Activated CD8-positive, alpha-beta T cell treated with anti-CD3 and anti-CD28 coated beads, Interleukin-2, amount 10 ng/mL, durations not matched to agents 7 days and 5 days (primary cell): ENCODE measurements around the gene EXOC4. TPM values are rescaled to one million over a fixed set of nuclear protein-coding genes. Genes with fewer than 3 reads are reported as not detected.

ENCODE experiments used
- ATAC-seq: fragments of 150-1000 bp; cut with Tn5 transposase; one replicate; pipeline ENCODE4 v1.10.0; 2021; ENCODE audit warnings: moderate library complexity
- CTCF ChIA-PET: fragments of 350-600 bp; sonication (Branson Sonifier 250); formaldehyde crosslinking; loops from one replicate; lab custom pipeline; 2021; ENCODE audit warnings: antibody characterized with exemption; lab: Charles Lee
- POLR2A ChIA-PET: fragments of 350-600 bp; sonication (Branson Sonifier 250); formaldehyde crosslinking; loops from one replicate; lab custom pipeline; 2021; ENCODE audit warnings: antibody characterized with exemption; lab: Charles Lee
- DNase-seq: peaks from one replicate; pipeline ENCODE4 v3.0.0-alpha.2; 2020
- H3K27ac Mint-ChIP-seq: one replicate; pipeline ENCODE4 v1.8.0; 2021; ENCODE audit warnings: mild to moderate bottlenecking, mixed read lengths
- H3K27me3 Mint-ChIP-seq: one replicate; pipeline ENCODE4 v1.8.0; 2021; ENCODE audit warnings: low read depth, mixed read lengths
- H3K36me3 Mint-ChIP-seq: one replicate; pipeline ENCODE4 v1.8.0; 2021; ENCODE audit warnings: low read depth, mixed read lengths
- H3K4me1 Mint-ChIP-seq: one replicate; pipeline ENCODE4 v1.8.0; 2021; ENCODE audit warnings: low read depth, mixed read lengths
- H3K4me3 Mint-ChIP-seq: one replicate; pipeline ENCODE4 v1.8.0; 2021; ENCODE audit warnings: mild to moderate bottlenecking, mixed read lengths
- H3K9me3 Mint-ChIP-seq: one replicate; pipeline ENCODE4 v1.8.0; 2022; ENCODE audit warnings: mixed read lengths; ENCODE audit not compliant: insufficient read depth
- total RNA-seq, 2 experiments: library from RNA; stranded (reverse); gene quantifications; one replicate each; pipeline ENCODE4 v1.2.3, GENCODE V29; 2021

EXOC4 gene
- total RNA-seq, 2 experiments from 2014 or later = 68.2 to 75.1 TPM

DNA sequence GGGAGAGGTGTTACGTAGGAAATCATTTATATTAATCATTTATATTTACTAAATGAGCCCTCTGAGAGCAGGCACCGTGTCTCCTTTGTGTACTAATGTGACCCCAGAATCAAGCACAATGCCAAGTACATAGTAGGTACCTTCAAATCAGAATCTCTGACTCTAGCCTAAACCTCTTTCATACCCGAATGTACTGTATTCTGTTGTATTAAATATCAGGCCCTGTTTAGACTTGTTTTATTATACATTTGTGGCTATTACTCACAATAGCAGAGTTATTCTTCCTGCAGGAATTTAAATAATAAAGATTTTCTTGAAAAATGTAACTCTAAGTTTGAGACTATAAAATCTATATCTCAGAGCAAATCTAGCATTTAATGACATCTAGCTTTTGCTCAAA is 297.3 kb downstream of the EXOC4 start:
- Mint-ChIP-seq H3K27ac (no peak overlapping the region), H3K36me3 (no peaks in the 10 kb centered on the region), H3K4me1 (no peaks in the 10 kb centered on the region), H3K27me3 (no peaks in the 10 kb centered on the region), H3K9me3 (no peaks in the 10 kb centered on the region), H3K4me3 (no peak overlapping the region)
- ATAC-seq (no peak), DNase-seq (no peak)
- ChIA-PET CTCF (no interaction called here), POLR2A (no interaction called here)

DNA sequence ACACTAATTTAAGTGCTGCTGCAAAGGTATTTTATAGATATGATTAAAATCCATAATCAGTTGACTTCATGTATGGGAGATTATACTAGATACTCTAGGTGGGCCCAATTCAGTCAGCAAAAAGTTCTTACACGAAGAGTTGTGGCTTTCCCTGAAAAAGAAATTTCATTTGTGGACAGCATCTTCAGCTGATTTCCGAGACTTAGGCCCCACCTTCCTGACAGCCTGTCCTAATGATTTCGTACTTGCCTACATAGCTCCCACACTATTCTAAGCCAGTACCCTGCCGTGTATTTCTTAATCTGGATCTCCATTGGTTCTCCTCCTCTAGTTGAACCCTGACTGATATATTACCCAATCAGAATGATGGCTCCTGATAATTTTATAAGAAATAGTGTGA is 297.9 kb downstream of the EXOC4 start:
- Mint-ChIP-seq H3K36me3 (no peaks in the 10 kb centered on the region), H3K27me3 (no peaks in the 10 kb centered on the region), H3K27ac (no peak overlapping the region), H3K4me1 (no peaks in the 10 kb centered on the region), H3K9me3 (no peaks in the 10 kb centered on the region), H3K4me3 (no peak overlapping the region)
- CTCF ChIA-PET = no interaction called here
- ATAC-seq (no peak), DNase-seq (no peak)
- POLR2A ChIA-PET = no interaction called here

DNA sequence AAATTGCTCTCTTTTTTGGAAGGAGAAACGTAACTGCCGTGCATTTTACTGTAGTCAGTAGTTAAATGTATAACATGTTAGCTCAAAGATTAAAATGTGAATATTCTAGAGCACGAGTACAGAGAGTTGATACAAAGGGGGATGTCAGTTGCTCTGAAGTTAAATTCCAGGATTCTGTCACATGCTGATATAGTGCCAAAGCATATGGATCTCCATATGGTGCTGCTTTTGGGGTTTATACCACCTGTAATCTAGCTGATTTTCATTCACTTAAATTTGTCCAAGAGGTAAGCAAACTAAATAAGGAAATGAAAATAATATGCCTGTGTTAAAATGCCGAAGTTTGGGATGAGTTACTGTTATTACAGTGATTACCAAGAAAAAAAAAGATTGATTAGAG is 298.6 kb downstream of the EXOC4 start:
- no peak for ATAC-seq
- no peak for DNase-seq
- Mint-ChIP-seq H3K4me3 (no peak overlapping the region), H3K4me1 (no peaks in the 10 kb centered on the region), H3K27me3 (no peaks in the 10 kb centered on the region), H3K9me3 (no peaks in the 10 kb centered on the region), H3K27ac (no peak overlapping the region), H3K36me3 (no peaks in the 10 kb centered on the region)
- ChIA-PET POLR2A (no interaction called here), CTCF (no interaction called here)

DNA sequence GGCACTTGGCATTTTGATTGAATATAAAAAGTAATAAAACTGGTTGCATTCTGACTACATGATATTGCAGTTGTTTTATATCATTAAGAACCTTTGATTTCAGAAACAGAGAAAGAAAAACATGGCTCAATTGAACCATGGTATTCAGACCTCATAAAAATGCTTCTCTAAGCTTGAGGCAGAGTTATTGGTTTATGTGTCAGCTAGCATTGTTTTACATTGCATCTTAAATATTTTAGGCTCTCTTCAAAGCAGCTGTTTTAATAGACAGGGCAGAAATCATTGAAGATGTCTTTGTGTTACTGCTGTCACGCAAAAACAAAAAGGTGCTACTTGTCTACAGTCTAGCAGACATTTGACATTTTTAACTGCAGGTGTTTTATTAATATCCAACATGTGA is 299.2 kb downstream of the EXOC4 start:
- Mint-ChIP-seq H3K27ac (no peak overlapping the region), H3K36me3 (no peaks in the 10 kb centered on the region), H3K9me3 (no peaks in the 10 kb centered on the region), H3K4me1 (no peaks in the 10 kb centered on the region), H3K27me3 (no peaks in the 10 kb centered on the region), H3K4me3 (no peak overlapping the region)
- CTCF ChIA-PET = no interaction called here
- POLR2A ChIA-PET = no interaction called here
- no peak for ATAC-seq
- no peak for DNase-seq

DNA sequence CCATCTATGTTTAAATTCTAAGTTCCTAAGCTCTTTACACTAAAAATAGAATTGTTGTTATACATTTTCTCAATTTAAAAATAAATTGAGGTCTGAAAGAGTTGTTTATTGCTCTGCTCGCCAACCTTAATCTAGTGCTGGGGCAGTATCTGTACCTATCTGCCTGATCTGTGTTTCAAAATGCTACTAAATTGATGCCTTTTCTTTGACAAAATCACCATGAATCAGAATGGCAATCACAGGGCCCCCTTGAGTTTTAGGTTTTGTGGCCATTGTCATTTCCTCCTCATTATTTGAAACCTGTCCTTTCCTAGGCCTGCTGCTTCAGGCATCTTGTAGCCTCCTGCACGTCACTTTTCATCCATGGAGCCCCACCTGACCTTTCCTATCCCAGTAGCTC is 301.5 kb downstream of the EXOC4 start:
- no peak overlapping the region for H3K27ac Mint-ChIP-seq
- no peaks in the 10 kb centered on the region for H3K27me3 Mint-ChIP-seq
- no peak for DNase-seq
- CTCF ChIA-PET = no interaction called here
- H3K4me1 Mint-ChIP-seq = no peaks in the 10 kb centered on the region
- POLR2A ChIA-PET = no interaction called here
- ATAC-seq = no peak
- no peaks in the 10 kb centered on the region for H3K9me3 Mint-ChIP-seq
- H3K36me3 Mint-ChIP-seq = no peaks in the 10 kb centered on the region
- H3K4me3 Mint-ChIP-seq = no peak overlapping the region

DNA sequence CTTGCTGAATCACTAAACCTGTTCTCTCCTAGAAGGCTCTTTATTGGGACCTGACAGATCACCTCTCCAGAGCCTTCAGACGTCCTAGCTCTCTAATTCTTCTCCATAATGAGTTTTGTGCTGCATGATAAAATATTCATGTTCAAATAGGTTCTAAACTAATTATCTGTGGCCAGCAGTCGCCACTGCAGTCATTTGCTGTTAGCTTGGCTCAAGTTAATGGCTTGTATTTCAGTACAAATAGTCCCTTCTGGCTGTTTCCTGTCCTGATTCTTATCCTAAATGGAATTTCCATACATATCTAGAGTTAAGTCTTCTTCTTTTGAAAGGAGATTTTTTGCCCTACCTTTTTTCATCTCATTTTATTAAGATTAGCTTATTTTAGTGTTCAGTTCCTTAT is 303.2 kb downstream of the EXOC4 start:
- Mint-ChIP-seq H3K4me3 (no peak overlapping the region), H3K9me3 (no peaks in the 10 kb centered on the region), H3K4me1 (no peaks in the 10 kb centered on the region), H3K36me3 (no peaks in the 10 kb centered on the region), H3K27ac (no peak overlapping the region), H3K27me3 (no peaks in the 10 kb centered on the region)
- ChIA-PET POLR2A (no interaction called here), CTCF (interaction anchor here (1.2 kb wide), 1 partner anchor 13 kb away, joined by 3 read pairs; no protein-coding TSS in a partner anchor)
- ATAC-seq = no peak
- no peak for DNase-seq

DNA sequence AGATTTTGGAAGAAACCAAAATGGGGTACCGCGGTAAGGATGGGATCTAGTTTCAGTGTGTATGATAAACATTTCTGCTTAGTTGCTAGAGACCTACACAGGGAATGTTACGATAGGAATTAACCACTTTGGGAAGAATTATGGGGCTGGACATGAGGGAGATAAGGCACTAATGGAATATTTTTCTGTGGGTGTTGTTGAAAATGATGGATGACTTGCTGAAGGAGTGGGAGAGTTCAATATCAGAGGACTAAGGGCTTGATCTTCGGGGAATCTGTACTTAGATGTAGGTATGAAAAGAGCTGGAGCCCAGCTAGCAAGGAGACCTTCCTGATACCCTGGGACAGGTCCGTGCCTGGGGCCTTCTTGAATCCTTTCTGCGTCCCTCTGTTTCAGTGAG is 303.7 kb downstream of the EXOC4 start:
- H3K4me3 Mint-ChIP-seq = no peak overlapping the region
- ChIA-PET CTCF (interaction anchor here (1.2 kb wide), 1 partner anchor 14 kb away, joined by 3 read pairs; no protein-coding TSS in a partner anchor), POLR2A (no interaction called here)
- no peak overlapping the region for H3K27ac Mint-ChIP-seq
- DNase-seq (no peak), ATAC-seq (no peak)
- no peaks in the 10 kb centered on the region for H3K27me3 Mint-ChIP-seq
- no peaks in the 10 kb centered on the region for H3K36me3 Mint-ChIP-seq
- no peaks in the 10 kb centered on the region for H3K4me1 Mint-ChIP-seq
- no peaks in the 10 kb centered on the region for H3K9me3 Mint-ChIP-seq

DNA sequence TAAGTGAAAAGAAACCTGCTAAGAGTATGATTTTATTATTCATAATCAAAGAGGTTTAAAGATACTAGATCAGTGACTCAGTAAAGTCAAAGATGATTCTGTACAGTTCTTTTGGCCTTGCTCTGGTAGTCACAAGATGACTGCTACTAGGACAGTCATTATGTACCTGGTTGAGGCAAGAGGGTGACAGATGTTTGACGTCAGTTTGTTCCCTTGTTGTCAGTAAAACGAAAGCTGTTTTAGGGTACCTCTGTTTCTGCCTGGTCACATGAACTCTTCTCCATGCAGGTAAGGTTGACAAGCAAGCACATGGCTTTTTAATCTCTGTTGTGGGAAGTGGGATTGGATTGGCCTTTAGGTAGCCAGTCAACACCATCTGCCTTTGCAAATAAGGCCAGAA is 308.0 kb downstream of the EXOC4 start:
- H3K4me1 Mint-ChIP-seq = no peaks in the 10 kb centered on the region
- POLR2A ChIA-PET = no interaction called here
- DNase-seq = no peak
- H3K27ac Mint-ChIP-seq = no peak overlapping the region
- CTCF ChIA-PET = no interaction called here
- ATAC-seq = no peak
- no peak overlapping the region for H3K4me3 Mint-ChIP-seq
- no peaks in the 10 kb centered on the region for H3K9me3 Mint-ChIP-seq
- H3K27me3 Mint-ChIP-seq = no peaks in the 10 kb centered on the region
- H3K36me3 Mint-ChIP-seq = peaks cover 2% of the 10 kb centered on the region

DNA sequence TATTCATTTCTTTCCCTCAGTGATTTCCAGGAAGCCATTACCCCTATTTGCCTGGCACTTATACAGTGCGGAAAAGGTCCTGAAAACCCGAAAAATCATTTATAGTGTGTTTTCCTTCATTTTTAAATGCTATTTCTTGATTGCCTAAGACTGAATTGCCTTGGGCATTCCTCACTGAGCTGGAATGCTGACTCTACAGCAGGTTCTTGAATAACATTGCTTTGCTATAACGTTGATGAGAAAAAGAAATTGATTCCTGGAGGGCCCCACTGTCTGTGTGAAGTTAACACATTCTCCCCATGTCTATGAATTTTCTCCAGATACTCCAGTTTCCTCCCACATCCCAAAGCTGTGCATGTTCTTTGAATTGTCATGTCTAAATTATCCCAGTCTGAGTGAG is 308.5 kb downstream of the EXOC4 start:
- CTCF ChIA-PET = no interaction called here
- Mint-ChIP-seq H3K27me3 (no peaks in the 10 kb centered on the region), H3K36me3 (peaks cover 2% of the 10 kb centered on the region), H3K4me1 (no peaks in the 10 kb centered on the region), H3K9me3 (no peaks in the 10 kb centered on the region), H3K27ac (no peak overlapping the region), H3K4me3 (no peak overlapping the region)
- POLR2A ChIA-PET = no interaction called here
- ATAC-seq (no peak), DNase-seq (no peak)

DNA sequence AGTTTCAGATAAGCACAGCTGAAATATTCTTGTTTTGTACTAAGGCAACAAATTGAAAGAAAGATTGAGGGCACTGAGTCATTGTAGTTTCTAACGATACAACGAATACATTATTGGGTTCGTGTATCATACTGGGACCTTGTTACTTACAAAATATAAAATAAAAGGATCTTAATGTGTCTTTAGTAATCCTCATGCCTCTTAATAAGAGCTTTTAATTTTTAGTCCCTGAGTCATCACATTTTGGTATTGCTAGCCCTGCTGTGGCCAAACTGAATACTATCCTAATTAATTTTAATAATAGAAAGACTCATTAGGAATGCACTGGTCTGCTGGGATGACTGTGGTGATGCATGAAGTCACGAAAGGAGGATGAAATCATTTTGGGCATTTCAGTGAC is 309.7 kb downstream of the EXOC4 start:
- ATAC-seq (no peak), DNase-seq (no peak)
- Mint-ChIP-seq H3K4me3 (no peak overlapping the region), H3K36me3 (peaks cover 2% of the 10 kb centered on the region), H3K4me1 (no peaks in the 10 kb centered on the region), H3K27ac (no peak overlapping the region), H3K27me3 (no peaks in the 10 kb centered on the region), H3K9me3 (no peaks in the 10 kb centered on the region)
- CTCF ChIA-PET = no interaction called here
- POLR2A ChIA-PET = no interaction called here

DNA sequence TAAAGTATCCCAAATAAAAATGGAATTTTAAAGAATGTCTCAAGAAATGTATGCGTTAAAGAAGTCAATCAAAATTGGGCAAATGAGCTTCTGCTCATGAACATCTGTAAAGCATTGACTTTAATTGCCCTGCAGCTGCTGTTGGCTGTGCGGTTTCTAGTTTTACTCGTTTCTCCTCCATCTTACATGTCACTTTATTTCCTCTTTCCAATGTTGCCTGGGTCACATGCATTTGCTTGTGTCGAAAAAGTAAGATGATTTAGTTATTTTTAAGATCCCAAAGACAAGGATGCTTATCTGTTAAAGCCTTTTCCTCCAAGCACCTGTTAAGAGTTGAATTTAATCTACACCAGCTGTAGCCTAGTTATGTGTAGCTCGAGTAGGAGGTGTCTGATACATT is 310.4 kb downstream of the EXOC4 start:
- POLR2A ChIA-PET = no interaction called here
- DNase-seq (no peak), ATAC-seq (no peak)
- CTCF ChIA-PET = interaction anchor here (1.1 kb wide), 1 partner anchor 11 kb away, joined by 3 read pairs; no protein-coding TSS in a partner anchor
- H3K4me3 Mint-ChIP-seq = no peak overlapping the region
- no peak overlapping the region for H3K27ac Mint-ChIP-seq
- H3K27me3 Mint-ChIP-seq = no peaks in the 10 kb centered on the region
- H3K9me3 Mint-ChIP-seq = no peaks in the 10 kb centered on the region
- H3K36me3 Mint-ChIP-seq = peaks cover 2% of the 10 kb centered on the region
- no peaks in the 10 kb centered on the region for H3K4me1 Mint-ChIP-seq

DNA sequence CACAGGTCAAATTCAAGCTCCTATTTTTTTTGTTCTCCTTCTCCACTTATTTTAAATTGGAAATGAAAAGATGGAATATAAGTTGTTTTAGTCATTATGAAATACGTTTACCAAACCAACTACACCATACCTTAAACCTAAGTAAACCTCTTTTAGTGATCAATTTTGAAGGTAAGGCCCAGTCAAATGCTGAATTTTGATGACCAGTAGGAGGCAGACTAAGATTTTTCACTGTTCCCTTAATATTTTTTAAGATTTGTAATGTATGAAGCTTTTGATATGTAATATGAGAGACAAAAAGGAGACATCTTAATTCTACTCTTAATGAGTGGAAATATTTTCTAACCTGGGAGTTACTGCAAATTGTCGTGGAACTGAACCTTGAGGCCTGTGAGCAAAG is 311.6 kb downstream of the EXOC4 start:
- Mint-ChIP-seq H3K9me3 (no peaks in the 10 kb centered on the region), H3K27ac (no peak overlapping the region), H3K36me3 (peaks cover 2% of the 10 kb centered on the region), H3K27me3 (no peaks in the 10 kb centered on the region), H3K4me3 (no peak overlapping the region), H3K4me1 (no peaks in the 10 kb centered on the region)
- DNase-seq (no peak), ATAC-seq (no peak)
- CTCF ChIA-PET = interaction anchor here (1.1 kb wide), 1 partner anchor 10 kb away, joined by 3 read pairs; no protein-coding TSS in a partner anchor
- POLR2A ChIA-PET = interaction anchor here (0.6 kb wide), 1 partner anchor 9 kb away, joined by 3 read pairs; no protein-coding TSS in a partner anchor

DNA sequence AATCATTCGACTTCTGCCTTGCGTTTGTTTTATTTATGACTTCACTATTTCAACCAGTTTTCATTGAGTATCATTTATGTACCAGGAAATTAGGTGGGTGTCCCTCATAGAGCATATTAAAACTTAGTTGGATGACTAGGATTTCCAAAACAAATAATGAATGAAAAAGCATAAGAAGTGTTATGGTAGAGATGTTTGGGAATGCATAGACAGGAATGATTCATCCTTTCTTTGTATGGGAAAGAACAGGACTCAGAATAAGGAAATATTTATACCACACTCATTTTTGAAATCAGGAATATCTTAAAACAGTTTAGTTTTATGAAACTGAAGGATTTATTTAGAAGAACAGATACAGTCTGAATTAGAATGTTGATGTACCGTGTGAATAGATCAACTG is 315.7 kb downstream of the EXOC4 start:
- H3K9me3 Mint-ChIP-seq = no peaks in the 10 kb centered on the region
- H3K27ac Mint-ChIP-seq = no peak overlapping the region
- DNase-seq (no peak), ATAC-seq (no peak)
- no peak overlapping the region for H3K4me3 Mint-ChIP-seq
- CTCF ChIA-PET = no interaction called here
- POLR2A ChIA-PET = no interaction called here
- H3K4me1 Mint-ChIP-seq = no peaks in the 10 kb centered on the region
- no peaks in the 10 kb centered on the region for H3K27me3 Mint-ChIP-seq
- peaks cover 2% of the 10 kb centered on the region for H3K36me3 Mint-ChIP-seq
